ENCODE results near the gene PARP11.

Gene PARP11

DNA sequence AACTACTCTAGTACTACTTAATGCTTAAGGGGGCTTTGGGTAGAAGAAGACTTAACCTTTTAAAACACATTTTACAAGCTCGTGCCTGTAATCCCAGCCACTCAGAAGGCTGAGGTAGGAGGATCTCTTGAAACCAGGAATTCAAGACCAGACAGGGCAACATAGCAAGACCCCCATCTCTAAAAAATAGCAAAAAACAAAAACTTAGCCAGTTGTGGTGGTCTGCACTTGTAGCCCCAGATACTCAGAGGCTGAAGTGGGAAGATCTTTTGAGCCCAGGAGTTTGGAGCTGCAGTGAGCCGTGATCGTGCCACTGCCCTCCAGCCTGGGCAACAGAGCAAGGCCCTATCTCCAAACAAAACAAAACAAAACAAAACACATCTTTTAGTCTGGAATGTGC, 39.7 kb upstream of the PARP11 start:
- peaks cover 4% of the 10 kb centered on the region; the same call in 1 of the 2 replicates for H3K9me3 ChIP-seq (ENCODE audit: control insufficient read depth, insufficient read depth, low read length)
- no peaks in the 10 kb centered on the region for H3F3A ChIP-seq (ENCODE audit: control insufficient read depth, insufficient read depth)
- H3K79me2 ChIP-seq (ENCODE audit: control insufficient read depth, low read length): no peaks in the 10 kb centered on the region
- H3K4me3 ChIP-seq (ENCODE audit: low read length): no peak overlapping the region
- TF ChIP-seq, protein P1, sequence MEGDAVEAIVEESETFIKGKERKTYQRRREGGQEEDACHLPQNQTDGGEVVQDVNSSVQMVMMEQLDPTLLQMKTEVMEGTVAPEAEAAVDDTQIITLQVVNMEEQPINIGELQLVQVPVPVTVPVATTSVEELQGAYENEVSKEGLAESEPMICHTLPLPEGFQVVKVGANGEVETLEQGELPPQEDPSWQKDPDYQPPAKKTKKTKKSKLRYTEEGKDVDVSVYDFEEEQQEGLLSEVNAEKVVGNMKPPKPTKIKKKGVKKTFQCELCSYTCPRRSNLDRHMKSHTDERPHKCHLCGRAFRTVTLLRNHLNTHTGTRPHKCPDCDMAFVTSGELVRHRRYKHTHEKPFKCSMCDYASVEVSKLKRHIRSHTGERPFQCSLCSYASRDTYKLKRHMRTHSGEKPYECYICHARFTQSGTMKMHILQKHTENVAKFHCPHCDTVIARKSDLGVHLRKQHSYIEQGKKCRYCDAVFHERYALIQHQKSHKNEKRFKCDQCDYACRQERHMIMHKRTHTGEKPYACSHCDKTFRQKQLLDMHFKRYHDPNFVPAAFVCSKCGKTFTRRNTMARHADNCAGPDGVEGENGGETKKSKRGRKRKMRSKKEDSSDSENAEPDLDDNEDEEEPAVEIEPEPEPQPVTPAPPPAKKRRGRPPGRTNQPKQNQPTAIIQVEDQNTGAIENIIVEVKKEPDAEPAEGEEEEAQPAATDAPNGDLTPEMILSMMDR (IDR thresholded peaks at IDR 0.05; ENCODE audit: low read depth, low read length, poor library complexity, severe bottlenecking): no peak
- TF ChIP-seq EZH2phosphoT487 (IDR thresholded peaks at IDR 0.05; ENCODE audit: borderline replicate concordance, low read length): no peak
- H4K20me1 ChIP-seq (ENCODE audit: control insufficient read depth, insufficient read depth, low read depth, low read length): no peaks in the 10 kb centered on the region
- no peaks in the 10 kb centered on the region for H3K9me2 ChIP-seq (replicated peaks; ENCODE audit: control insufficient read depth, low read length)
- H3K27ac ChIP-seq (ENCODE audit: low read depth, low read length): no peak overlapping the region
- H3K27me3 ChIP-seq (ENCODE audit: control insufficient read depth, low read length): peaks cover 25% of the 10 kb centered on the region
- no peaks in the 10 kb centered on the region for H3K4me1 ChIP-seq (ENCODE audit: control insufficient read depth, low read length)
- H3K4me2 ChIP-seq (ENCODE audit: low read length): no peak overlapping the region
- no peaks in the 10 kb centered on the region for H3K36me3 ChIP-seq (ENCODE audit: control insufficient read depth, low read length)

- Histone ChIP-seq H3K4me1 (ENCODE audit: control insufficient read depth, low read length) (no peaks in the 10 kb centered on the region), H3K9me3 (ENCODE audit: control insufficient read depth, insufficient read depth, low read length) (peaks cover 4% of the 10 kb centered on the region; the same call in 1 of the 2 replicates), H3K27me3 (ENCODE audit: control insufficient read depth, low read length) (peaks cover 21% of the 10 kb centered on the region)
These were observed 38.2 kb upstream of the PARP11 start for GRCh38 chr12:3911409-3911808.

GRCh38 chr12:3905664-3906063, 32.5 kb upstream of the PARP11 start:
- peaks cover 11% of the 10 kb centered on the region for H3K27me3 ChIP-seq (ENCODE audit: control insufficient read depth, low read length)

More at GRCh38 chr12:3911409-3911808, 38.2 kb upstream of the PARP11 start:
- H3K27ac ChIP-seq (ENCODE audit: low read depth, low read length): no peak overlapping the region
- TF ChIP-seq, protein P1 (IDR thresholded peaks at IDR 0.05; ENCODE audit: low read depth, low read length, poor library complexity, severe bottlenecking): no peak
- TF ChIP-seq EZH2phosphoT487 (IDR thresholded peaks at IDR 0.05; ENCODE audit: borderline replicate concordance, low read length): no peak
- H3K4me2 ChIP-seq (ENCODE audit: low read length): no peak overlapping the region
- H4K20me1 ChIP-seq (ENCODE audit: control insufficient read depth, insufficient read depth, low read depth, low read length): no peaks in the 10 kb centered on the region
- H3K9me2 ChIP-seq (replicated peaks; ENCODE audit: control insufficient read depth, low read length): no peaks in the 10 kb centered on the region
- no peaks in the 10 kb centered on the region for H3K79me2 ChIP-seq (ENCODE audit: control insufficient read depth, low read length)
- no peaks in the 10 kb centered on the region for H3K36me3 ChIP-seq (ENCODE audit: control insufficient read depth, low read length)
- no peaks in the 10 kb centered on the region for H3F3A ChIP-seq (ENCODE audit: control insufficient read depth, insufficient read depth)
- no peak overlapping the region for H3K4me3 ChIP-seq (ENCODE audit: low read length)

More at GRCh38 chr12:3905664-3906063, 32.5 kb upstream of the PARP11 start:
- Histone ChIP-seq H3K4me3 (ENCODE audit: low read length) (no peak overlapping the region), H3K9me3 (ENCODE audit: control insufficient read depth, insufficient read depth, low read length) (no peaks in the 10 kb centered on the region), H3K27ac (ENCODE audit: low read depth, low read length) (no peak overlapping the region), H3F3A (ENCODE audit: control insufficient read depth, insufficient read depth) (no peaks in the 10 kb centered on the region), H3K4me2 (ENCODE audit: low read length) (no peak overlapping the region), H4K20me1 (ENCODE audit: control insufficient read depth, insufficient read depth, low read depth, low read length) (no peaks in the 10 kb centered on the region), H3K9me2 (replicated peaks; ENCODE audit: control insufficient read depth, low read length) (no peaks in the 10 kb centered on the region), H3K79me2 (ENCODE audit: control insufficient read depth, low read length) (no peaks in the 10 kb centered on the region), H3K4me1 (ENCODE audit: control insufficient read depth, low read length) (no peaks in the 10 kb centered on the region), H3K36me3 (ENCODE audit: control insufficient read depth, low read length) (no peaks in the 10 kb centered on the region)
- no peak for TF ChIP-seq EZH2phosphoT487 (IDR thresholded peaks at IDR 0.05; ENCODE audit: borderline replicate concordance, low read length)
- TF ChIP-seq, protein P1 (IDR thresholded peaks at IDR 0.05; ENCODE audit: low read depth, low read length, poor library complexity, severe bottlenecking): no peak
